Esophagus muscularis mucosa (tissue), 4 donors: ENCODE results near the gene DERA.

Experiments used
- EP300 ChIP-seq: sonication (generic); formaldehyde crosslinking; IDR thresholded peaks from one replicate; pipeline ENCODE4 v1.6.1; 2017; ENCODE audit warnings: antibody characterized with exemption
- POLR2A ChIP-seq: fragments of 450-650 bp; IDR thresholded peaks from one replicate; pipeline ENCODE4 v1.6.1; 2017; ENCODE audit warnings: antibody characterized with exemption, moderate library complexity, mild to moderate bottlenecking, low read depth
- TF ChIP-seq, protein P1 (sequence below), 3 experiments: fragments of 200-600 bp in 2 of 3; fragments of 450-650 bp in 1 of 3; sonication (generic) in 2 of 3; IDR thresholded peaks; one replicate each; pipeline ENCODE4 v1.5.1; 2017 to 2019; ENCODE audit warnings: antibody characterized with exemption in 3 of 3, mild to moderate bottlenecking in 2 of 3, moderate library complexity in 1 of 3

DNA sequence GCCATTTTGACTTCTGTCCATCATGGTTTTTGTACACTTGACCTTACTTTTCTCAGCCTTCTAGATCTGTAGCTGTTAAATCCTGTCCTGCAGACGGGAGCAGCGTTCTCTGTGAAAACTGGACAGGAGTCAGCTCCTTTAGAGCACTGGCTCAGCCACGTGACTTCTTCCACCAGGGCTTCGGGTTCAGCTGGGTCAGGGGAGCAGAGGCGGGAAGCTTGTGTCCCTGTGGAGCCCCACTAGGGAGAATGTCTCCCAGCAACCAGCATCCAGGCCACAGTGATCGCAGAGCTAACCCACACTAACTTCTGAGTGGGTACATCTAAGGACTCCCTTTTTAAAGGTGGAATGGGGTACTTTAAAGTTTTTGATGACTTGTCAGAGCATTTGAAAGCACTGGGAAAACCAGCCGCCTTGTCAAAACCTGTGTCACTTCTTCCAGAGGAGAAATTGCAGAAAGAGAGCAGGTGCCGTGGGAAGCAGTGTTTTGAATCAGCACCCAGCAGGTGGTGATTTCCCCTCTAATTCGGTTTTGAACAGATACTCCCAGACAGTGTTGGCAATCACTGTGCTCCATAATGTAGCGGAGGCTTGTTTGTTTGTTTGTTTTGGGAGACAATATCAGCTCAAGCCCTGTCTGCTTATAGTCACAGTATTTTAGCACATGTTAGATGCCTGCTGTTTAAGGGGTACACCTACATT, 17.9 kb downstream of the DERA start:
- TF ChIP-seq EP300 (no peak), POLR2A (no peak)
- TF ChIP-seq, protein P1, sequence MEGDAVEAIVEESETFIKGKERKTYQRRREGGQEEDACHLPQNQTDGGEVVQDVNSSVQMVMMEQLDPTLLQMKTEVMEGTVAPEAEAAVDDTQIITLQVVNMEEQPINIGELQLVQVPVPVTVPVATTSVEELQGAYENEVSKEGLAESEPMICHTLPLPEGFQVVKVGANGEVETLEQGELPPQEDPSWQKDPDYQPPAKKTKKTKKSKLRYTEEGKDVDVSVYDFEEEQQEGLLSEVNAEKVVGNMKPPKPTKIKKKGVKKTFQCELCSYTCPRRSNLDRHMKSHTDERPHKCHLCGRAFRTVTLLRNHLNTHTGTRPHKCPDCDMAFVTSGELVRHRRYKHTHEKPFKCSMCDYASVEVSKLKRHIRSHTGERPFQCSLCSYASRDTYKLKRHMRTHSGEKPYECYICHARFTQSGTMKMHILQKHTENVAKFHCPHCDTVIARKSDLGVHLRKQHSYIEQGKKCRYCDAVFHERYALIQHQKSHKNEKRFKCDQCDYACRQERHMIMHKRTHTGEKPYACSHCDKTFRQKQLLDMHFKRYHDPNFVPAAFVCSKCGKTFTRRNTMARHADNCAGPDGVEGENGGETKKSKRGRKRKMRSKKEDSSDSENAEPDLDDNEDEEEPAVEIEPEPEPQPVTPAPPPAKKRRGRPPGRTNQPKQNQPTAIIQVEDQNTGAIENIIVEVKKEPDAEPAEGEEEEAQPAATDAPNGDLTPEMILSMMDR (IDR thresholded peaks at IDR 0.05): no peak
